ENCODE data around the gene MYO19.

DNA sequence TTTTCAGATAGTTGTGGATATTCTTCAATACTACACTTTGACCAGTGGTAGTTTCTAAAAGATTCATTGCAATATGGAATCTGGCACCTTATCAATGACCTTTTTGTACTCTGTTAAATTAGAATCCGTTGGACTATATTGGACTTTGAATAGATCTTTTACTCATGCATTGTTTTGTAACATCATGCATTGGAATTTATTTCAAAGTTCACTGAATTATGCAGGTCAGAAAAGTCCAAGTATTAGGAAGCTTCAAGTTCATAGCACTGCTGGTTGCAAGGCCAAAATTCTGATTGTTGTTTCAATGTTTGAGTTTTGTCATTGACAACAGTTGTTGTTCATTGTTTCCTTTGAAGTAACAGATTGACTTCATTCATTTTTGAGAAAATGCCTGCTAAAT lies 49.1 kb upstream of the MYO19 start:
- TF ChIP-seq POLR2A (IDR thresholded peaks at IDR 0.05; ENCODE audit: borderline replicate concordance, extremely low read depth, insufficient read depth, insufficient read length), result no peak
- no peak for TF ChIP-seq CTCF (IDR thresholded peaks at IDR 0.05 in 2 of 3, conservative IDR thresholded peaks at IDR 0.05 in 1 of 3; ENCODE audit: borderline replicate concordance in 1 of 3, insufficient read depth in 1 of 3, low read depth in 2 of 3, low read length in 2 of 3)
- TF ChIP-seq EZH2 (IDR thresholded peaks at IDR 0.05), result no peak
- no peak for TF ChIP-seq YY1 (IDR thresholded peaks at IDR 0.05; ENCODE audit: extremely low read depth, insufficient replicate concordance, low read depth, low read length)
- no peak for TF ChIP-seq MAX (IDR thresholded peaks at IDR 0.05)
- TF ChIP-seq EGR1 (IDR thresholded peaks at IDR 0.05; ENCODE audit: low read depth), result no peak
- TF ChIP-seq FOSL1 (IDR thresholded peaks at IDR 0.05; ENCODE audit: low read depth), result no peak

Measured in HCT116 (cell line).